ENCODE measurements around the gene SMARCA4. TPM values are rescaled to one million over a fixed set of nuclear protein-coding genes. Genes with fewer than 3 reads are reported as not detected.
"Not testable (repeated sequence)": the region's sequence is repeated elsewhere in the genome, so short reads cannot be mapped to it uniquely, and the experiment has no call there.

The SMARCA4 gene
- total RNA-seq, 1 donor from 2014 or later: 313 TPM

- peak; percentile 96 for DNase-seq (ENCODE audit: low read depth)
Measured at GRCh38 chr19:10928563-10929401, 32.0 kb upstream of the SMARCA4 start, which contains the start of the genes TIMM29 and YIPF2. TIMM29 (plus strand) TSS chr19:10928811; CDS start chr19:10928823, 12 bp downstream. YIPF2 (minus strand) TSS chr19:10928639; CDS start chr19:10928410, 229 bp downstream.

GRCh38 chr19:10929402-10929794 lies 31.4 kb upstream of the SMARCA4 start:
- no peak for DNase-seq (ENCODE audit: low read depth)

- DNase-seq (ENCODE audit: low read depth): no peak
Measured at GRCh38 chr19:10935371-10936059, 25.3 kb upstream of the SMARCA4 start.

GRCh38 chr19:10936661-10937084 lies 24.2 kb upstream of the SMARCA4 start:
- DNase-seq (ENCODE audit: low read depth): peak; percentile 79

GRCh38 chr19:10941649-10942048 lies 19.2 kb upstream of the SMARCA4 start:
- not testable (repeated sequence) for DNase-seq (ENCODE audit: low read depth)

DNA sequence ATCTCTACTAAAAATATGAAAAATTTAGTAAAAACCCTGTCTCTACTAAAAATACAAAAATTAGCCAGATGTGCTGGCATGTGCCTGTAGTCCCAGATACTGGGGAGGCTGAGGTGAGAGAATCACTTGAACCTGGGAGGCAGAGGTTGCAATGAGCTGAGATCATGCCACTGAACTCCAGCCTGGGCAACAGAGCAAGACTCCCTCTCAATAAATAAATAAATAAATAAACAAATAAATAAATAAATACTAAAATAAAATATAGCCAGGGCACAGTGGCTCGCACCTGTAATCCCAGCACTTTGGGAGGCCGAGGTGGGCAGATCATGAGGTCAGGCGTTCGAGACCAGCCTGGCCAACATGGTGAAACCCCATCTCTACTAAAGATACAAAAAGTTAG lies 17.4 kb upstream of the SMARCA4 start:
- not testable (repeated sequence) for DNase-seq (ENCODE audit: low read depth)

DNA sequence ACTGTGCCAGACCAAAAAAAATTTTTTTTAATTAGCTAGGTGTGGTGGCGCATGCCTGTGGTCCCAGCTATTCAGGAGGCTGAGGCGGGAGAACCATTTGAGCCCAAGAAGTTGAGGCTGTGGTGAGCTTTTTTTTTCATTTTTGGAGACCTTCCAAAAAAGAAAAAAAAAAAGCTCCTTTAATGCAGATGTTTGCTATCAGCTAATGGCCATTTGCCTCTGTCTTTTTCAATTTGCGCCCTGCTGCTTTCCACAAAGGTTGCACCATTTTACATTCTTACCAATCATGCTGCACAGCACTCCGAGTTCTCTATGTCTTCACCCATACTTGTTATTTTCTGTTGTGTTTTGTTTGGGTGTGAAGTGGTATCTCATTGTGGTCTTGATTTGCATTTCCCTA lies 15.6 kb upstream of the SMARCA4 start:
- no peak for DNase-seq (ENCODE audit: low read depth)

DNA sequence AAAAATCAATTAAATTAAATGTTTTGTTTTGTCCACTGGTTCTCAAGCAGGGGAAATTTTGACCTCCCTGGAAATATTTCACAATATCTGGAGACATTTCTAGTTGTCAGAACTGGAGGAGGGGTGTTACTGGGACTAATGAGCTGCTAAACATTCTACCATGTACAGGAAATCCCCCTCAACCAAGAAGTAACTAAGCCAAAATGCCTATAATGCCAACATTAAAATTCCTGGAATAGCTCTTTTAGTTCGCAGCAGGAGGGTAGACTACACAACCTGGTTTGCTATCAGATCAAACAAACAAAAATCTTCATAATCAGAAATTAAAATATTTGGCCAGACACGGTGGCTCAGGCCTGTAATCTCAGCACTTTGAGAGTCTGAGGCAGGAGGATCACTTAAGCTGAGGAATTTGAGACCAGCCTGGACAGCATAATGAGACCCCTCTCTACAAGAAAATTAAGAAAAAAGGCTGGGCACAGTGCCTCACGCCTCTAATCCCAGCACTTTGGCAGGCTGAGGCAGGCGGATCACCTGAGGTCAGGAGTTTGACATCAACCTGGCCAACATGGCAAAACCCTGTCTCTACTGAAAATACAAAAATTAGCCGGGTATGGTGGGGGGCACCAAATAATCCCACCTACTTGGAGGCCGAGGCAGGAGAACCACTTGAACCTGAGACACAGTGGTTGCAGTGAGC lies 13.7 kb upstream of the SMARCA4 start:
- DNase-seq (ENCODE audit: low read depth): peak; percentile 95

DNA sequence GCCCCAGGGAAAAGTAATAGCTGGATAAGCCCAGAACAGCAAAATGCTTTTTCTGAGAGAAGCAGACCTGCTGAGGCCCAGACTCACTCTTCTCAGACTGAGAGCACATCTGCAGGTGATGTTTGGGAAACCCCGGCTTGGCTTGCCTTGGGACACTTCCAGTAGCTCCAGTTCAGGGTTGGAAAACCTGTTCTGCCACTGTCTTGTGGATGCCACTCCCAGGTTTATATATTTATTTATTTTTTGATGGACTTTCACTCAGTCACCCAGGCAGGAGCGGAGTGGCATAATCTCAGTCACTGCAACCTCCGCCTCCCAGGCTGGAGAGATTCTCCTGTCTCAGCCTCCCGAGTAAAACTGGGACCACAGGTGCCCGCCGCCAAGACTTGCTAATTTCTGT lies 8.0 kb upstream of the SMARCA4 start:
- DNase-seq (ENCODE audit: low read depth): no peak

DNA sequence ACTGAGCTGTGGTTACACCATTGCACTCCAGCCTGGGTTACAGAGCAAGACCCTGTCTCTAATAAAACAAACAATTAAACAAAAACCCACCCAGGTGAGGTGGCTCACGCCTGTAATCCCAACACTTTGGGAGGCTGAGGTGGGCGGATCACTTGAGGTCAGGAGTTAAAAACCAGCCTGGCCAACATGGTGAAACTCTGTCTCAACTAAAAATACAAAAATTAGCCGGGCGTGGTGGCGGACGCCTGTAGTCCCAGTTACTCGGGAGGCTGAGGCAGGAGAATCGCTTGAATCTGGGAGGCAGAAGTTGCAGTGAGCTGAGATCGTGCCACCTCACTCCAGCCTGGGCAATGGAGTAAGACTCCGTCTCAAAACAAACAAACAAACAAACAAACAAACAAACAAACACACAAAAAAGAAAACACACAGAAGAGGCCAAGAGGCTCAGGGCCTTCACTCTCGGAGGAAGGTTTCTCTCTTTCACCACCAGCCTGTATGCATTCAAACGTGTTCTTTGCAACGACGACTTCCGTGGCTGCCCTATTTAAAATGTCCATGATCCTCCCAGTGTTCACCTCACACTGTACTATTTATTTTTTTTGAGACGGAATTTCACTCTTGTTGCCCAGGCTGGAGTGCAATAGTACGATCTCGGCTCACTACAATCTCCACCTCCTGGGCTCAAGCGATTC lies 1.4 kb upstream of the SMARCA4 start:
- DNase-seq (ENCODE audit: low read depth): not testable (repeated sequence)

- no peak for DNase-seq (ENCODE audit: low read depth)
Measured at GRCh38 chr19:10961073-10961860, 437 bp downstream of the SMARCA4 start.

GRCh38 chr19:10962863-10963262 lies 2.0 kb downstream of the SMARCA4 start:
- no peak for DNase-seq (ENCODE audit: low read depth)

DNA sequence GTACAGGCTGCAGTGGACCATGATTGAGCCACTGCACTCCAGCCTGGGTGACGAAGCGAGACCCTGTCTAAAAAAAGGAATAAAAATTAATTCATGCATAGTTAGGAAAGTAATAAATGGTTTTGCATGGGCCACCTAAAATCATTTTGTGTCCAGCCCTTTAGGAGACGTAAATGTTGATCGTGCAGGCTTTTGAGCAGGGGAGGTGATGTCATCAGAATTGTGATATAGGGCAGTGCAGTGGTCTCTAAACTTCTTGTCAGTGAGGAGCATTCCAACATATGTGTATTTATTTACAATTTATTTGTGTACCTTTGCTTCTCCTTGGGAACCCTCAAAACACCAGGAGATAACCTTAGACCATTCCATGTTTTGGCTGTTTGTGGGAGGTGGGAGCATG lies 3.0 kb downstream of the SMARCA4 start:
- DNase-seq (ENCODE audit: low read depth): no peak

GRCh38 chr19:10964903-10965302 lies 4.1 kb downstream of the SMARCA4 start:
- no peak for DNase-seq (ENCODE audit: low read depth)

DNA sequence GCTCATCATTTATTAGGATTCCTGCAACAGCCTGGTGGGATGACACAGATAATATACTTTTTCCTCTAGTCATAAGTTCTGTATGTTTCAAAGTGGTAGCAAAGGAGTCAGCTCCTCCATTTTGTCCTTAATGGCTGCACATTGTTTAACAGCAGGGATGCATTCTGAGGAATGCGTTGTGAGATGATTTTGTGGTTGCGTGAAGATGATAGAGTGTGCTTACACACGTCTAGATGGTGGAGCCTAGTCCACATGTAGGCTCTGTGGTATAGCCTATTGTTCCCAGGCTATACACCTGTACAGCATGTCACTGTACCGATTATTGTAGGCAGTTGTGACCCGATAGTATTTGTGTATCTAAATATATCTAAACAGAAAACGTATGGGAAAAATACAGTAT lies 4.6 kb downstream of the SMARCA4 start:
- DNase-seq (ENCODE audit: low read depth): no peak

- peak; percentile 60 for DNase-seq (ENCODE audit: low read depth)
Measured at GRCh38 chr19:10966809-10967208, 6.0 kb downstream of the SMARCA4 start.

GRCh38 chr19:10968527-10969135 lies 7.8 kb downstream of the SMARCA4 start:
- DNase-seq (ENCODE audit: low read depth): peak; percentile 47

GRCh38 chr19:10971107-10971726 lies 10.4 kb downstream of the SMARCA4 start:
- no peak for DNase-seq (ENCODE audit: low read depth)

DNA sequence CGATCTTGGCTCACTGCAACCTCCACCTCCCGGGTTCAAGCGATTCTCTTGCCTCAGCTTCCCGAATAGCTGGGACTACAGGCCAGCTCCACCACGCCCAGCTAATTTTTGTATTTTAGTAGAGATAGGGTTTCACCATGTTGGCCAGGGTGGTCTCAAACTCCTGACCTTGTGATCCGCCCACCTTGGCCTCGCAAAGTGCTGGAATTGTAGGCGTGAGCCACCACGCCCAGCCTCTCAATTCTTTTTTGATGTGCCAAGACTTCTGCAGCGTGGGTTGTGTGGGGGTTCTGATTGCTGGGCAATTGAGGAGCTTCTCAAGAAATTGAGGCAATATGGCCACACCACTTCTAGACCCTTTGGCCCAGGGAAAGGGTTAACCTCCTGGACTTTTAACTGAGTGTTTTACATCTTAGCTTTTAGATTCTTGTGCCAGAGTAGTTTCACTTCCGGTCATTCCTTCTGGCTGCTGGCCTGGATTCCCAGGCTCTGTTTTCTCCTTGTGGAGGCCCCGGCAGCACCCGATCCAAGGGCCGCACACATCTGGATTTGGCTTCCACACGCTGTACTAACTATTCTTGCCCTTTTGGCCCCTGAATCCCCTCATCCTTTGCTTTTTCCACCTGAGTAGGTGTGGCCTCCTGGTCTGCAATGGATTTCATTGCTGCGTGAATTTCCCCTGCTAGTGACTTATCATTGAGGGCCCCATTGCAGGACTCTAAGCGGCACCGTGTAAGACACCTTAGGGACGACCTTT lies 14.7 kb downstream of the SMARCA4 start:
- DNase-seq (ENCODE audit: low read depth): peak; percentile 43
